ENCODE data around the gene MYMX. TPM values are rescaled to one million over a fixed set of nuclear protein-coding genes. Genes with fewer than 3 reads are reported as not detected.

The MYMX gene
- total RNA-seq, 1 donor from 2014 or later, result 0.91 TPM

- Mint-ChIP-seq H3K27ac (ENCODE audit: unreplicated experiment) (no peak overlapping the region), H3K9me3 (ENCODE audit: unreplicated experiment) (no peaks in the 10 kb centered on the region), H3K27me3 (ENCODE audit: unreplicated experiment) (peaks cover 6% of the 10 kb centered on the region), H3K4me3 (ENCODE audit: unreplicated experiment) (no peak overlapping the region), H3K4me1 (ENCODE audit: low read depth, unreplicated experiment) (peaks cover 30% of the 10 kb centered on the region), H3K36me3 (ENCODE audit: unreplicated experiment) (no peaks in the 10 kb centered on the region)
- no peak for DNase-seq
- TF ChIP-seq CTCF (IDR thresholded peaks at IDR 0.05; ENCODE audit: partially characterized antibody, unreplicated experiment), result no peak
Measured at GRCh38 chr6:44221961-44222335, 5.2 kb downstream of the MYMX start.

GRCh38 chr6:44222486-44223318, 6.0 kb downstream of the MYMX start:
- no peak for DNase-seq
- H3K9me3 Mint-ChIP-seq (ENCODE audit: unreplicated experiment), result peaks cover 2% of the 10 kb centered on the region
- H3K27ac Mint-ChIP-seq (ENCODE audit: unreplicated experiment), result peak overlapping the region; percentile 33
- peaks cover 28% of the 10 kb centered on the region for H3K4me1 Mint-ChIP-seq (ENCODE audit: low read depth, unreplicated experiment)
- H3K4me3 Mint-ChIP-seq (ENCODE audit: unreplicated experiment), result peak overlapping the region; percentile 78
- H3K27me3 Mint-ChIP-seq (ENCODE audit: unreplicated experiment), result peaks cover 5% of the 10 kb centered on the region
- no peak for TF ChIP-seq CTCF (IDR thresholded peaks at IDR 0.05; ENCODE audit: partially characterized antibody, unreplicated experiment)
- no peaks in the 10 kb centered on the region for H3K36me3 Mint-ChIP-seq (ENCODE audit: unreplicated experiment)

DNA sequence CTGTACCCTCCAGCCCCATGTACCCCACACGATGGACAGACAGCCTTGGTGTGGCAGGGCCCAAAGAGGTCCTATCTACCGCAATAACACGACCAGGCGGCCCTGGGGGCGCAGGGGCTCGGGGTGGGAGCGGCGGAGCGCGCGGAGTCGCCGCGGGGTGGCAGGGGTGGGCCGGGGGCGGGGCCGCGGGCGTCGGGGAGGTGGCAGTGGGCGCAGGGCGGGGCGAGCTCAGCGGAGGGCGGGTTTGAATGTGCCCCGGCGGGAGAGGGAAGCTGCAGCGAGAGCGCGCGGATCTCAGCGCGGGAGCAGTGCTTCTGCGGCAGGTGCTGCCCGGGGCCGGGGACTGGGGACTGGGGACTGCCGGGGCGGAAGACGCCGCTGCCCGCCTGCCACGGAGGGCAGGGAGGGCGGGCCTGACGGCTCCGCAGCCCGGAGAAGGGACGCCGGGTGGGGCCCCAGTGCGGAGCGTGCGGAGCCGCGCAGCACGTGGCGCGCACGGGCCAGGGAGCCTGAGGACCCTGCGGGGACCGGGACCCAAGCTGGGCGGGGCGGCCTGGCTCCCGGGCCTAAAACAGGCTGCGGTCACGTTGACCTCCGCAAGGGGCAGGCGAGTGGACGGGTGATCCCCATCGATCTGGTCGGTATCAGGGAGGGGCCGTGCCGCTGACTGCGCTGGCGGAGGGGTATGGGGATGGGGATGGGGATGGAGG, 6.7 kb downstream of the MYMX start, which contains the start of gene SLC29A1:
Gene SLC29A1, plus strand, starts transcription at position 277 of the 710 bp plus-strand sequence. CDS start 3,719 bp downstream, outside the sequence.
- H3K4me3 Mint-ChIP-seq (ENCODE audit: unreplicated experiment), result peak within 1 kb of the TSS; percentile 91
- peaks cover 35% of the 10 kb centered on the region for H3K4me1 Mint-ChIP-seq (ENCODE audit: low read depth, unreplicated experiment)
- no peaks in the 10 kb centered on the region for H3K36me3 Mint-ChIP-seq (ENCODE audit: unreplicated experiment)
- peaks cover 2% of the 10 kb centered on the region for H3K9me3 Mint-ChIP-seq (ENCODE audit: unreplicated experiment)
- TF ChIP-seq CTCF (IDR thresholded peaks at IDR 0.05; ENCODE audit: partially characterized antibody, unreplicated experiment), result peak; percentile 72
- peak; percentile 89 for DNase-seq
- peak within 1 kb of the TSS; percentile 81 for H3K27ac Mint-ChIP-seq (ENCODE audit: unreplicated experiment)
- H3K27me3 Mint-ChIP-seq (ENCODE audit: unreplicated experiment), result peaks cover 5% of the 10 kb centered on the region

DNA sequence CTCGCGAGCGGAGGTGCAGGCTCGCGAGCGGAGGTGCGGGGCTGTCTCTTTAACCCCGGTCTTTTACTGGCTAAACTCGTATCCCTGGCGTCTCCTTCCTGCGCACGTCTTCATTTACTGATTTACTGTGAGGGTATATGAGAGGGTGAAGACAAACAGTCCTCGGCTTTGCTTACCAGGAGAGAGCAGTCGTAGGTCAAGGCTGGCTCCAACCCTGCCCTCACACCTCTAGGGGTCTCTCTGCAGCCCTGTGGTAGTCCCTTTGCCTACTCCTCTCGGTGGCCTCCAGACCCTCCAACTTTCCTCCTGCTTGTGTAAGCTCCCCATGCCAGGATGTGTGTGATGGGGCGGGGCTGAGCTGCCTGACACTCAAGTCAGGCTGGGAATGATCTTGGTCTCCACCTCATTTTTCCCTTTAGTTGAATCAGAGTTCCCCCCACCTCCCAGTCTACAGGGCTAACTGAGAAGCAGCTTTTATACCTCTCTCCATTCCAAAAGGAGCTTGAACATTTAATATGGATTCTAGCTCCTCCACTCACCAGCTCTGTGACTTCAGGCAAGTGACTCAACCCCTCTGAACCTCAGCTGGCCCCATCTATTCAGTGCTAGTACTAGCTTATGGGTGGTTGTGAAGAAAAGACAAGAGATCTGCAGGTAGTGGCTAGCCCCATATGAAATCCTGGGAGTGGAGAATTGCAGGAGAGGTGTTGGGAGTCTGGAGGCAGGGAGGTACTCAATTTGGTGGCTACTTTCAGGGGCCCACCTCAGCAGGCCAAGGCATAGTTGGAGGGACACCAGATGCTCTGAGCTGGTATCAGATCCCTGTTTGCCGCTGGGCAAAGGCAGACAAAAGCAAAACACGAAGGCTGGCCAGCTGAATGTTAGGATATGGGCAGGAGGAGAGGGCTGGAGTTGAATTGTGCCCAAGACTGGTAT, 7.6 kb downstream of the MYMX start:
- Mint-ChIP-seq H3K27ac (ENCODE audit: unreplicated experiment) (peak overlapping the region; percentile 81), H3K27me3 (ENCODE audit: unreplicated experiment) (peaks cover 5% of the 10 kb centered on the region), H3K4me1 (ENCODE audit: low read depth, unreplicated experiment) (peaks cover 35% of the 10 kb centered on the region), H3K9me3 (ENCODE audit: unreplicated experiment) (peaks cover 2% of the 10 kb centered on the region), H3K4me3 (ENCODE audit: unreplicated experiment) (peak overlapping the region; percentile 91), H3K36me3 (ENCODE audit: unreplicated experiment) (no peaks in the 10 kb centered on the region)
- peak; percentile 59 for DNase-seq
- TF ChIP-seq CTCF (IDR thresholded peaks at IDR 0.05; ENCODE audit: partially characterized antibody, unreplicated experiment), result peak; percentile 51

All from glutamatergic neuron (in vitro differentiated cells).